HG03280 (cell line): ENCODE data around the gene SPTBN1.
"Not testable (repeated sequence)": the region's sequence is repeated elsewhere in the genome, so short reads cannot be mapped to it uniquely, and the experiment has no call there.

Experiments
- ATAC-seq: cut with Tn5 transposase; IDR thresholded peaks from one replicate; pipeline ENCODE4 v1.9.1; 2021; ENCODE audit warnings: mild to moderate bottlenecking, moderate library complexity; ENCODE audit not compliant: unreplicated experiment

SPTBN1 gene

DNA sequence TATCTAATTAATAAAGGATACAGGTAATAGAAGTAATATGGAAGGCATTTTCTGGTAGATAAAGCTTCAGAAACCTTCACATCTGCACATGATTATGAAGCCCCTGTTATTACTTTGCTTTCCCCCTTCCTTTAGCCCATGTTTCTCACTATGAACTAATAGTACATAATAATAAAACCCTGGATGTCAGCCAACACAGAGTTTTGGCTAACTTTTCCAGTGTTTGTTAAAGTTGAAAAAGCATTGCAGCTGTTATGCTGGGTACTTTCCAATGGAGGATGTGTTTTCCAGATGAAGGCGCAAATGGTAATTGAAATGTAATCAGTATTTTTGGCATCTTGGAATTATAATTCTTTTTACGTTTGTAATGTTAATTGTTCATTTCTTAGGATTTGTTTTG lies 43.5 kb downstream of the SPTBN1 start:
- ATAC-seq, result no peak

DNA sequence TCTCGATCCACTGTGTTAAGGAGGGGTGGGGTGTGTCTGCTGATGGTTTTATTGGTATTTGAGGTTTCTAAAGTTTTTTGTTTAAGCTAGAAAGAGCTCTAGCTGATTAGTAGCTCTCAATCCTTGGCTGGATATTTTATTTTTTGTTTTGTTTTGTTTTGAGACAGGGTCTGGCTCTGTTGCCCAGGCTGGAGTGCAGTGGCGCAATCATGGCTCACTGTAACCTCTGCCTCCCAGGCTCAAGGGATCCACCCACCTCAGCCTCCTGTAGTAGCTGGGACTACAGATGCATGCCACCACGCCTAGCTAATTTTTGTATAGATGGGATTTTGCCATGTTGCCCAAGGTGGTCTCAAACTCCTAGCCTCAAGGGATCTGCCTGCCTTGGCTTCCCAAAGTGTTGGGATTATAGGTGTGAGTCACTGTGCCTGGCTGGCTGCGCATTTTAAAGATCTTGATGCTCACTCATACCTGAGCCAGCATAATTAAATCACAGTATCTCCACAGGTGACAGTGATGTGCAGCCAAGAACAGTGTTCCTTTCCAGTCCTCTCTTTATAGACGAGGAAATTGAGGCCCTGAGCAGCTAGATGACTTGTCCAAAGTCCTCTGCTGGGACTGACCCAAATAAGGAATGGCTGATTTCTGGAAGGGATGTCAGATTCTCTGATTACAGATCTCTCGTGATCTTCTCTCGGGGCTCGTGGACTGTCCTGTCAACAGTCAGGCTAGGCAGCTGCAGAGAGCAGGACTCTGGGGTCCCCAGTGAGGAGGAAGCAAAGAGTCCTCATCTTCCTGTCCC lies 44.5 kb downstream of the SPTBN1 start:
- no peak for ATAC-seq

DNA sequence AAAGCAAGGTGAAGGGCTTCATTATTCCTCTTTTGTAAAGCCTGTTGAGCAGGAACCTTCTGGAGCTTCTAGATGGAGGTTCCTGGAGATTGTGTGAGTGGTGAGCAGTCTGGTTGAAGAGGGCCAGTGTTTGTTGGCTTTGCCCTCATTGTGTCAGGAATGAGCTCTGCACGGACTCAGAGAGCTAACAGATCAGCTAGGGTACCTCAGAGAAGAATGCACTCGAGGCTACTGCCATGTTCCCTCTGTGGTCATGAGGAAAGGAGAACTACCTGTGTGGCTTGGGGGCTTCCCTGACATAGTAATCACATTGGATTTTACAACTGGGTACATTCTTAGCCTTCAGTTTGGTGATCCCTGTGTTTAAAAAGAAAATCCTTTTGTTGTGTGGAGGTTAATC lies 46.6 kb downstream of the SPTBN1 start:
- no peak for ATAC-seq

GRCh38 chr2:54503192-54503591 lies 47.1 kb downstream of the SPTBN1 start:
- ATAC-seq, result no peak

DNA sequence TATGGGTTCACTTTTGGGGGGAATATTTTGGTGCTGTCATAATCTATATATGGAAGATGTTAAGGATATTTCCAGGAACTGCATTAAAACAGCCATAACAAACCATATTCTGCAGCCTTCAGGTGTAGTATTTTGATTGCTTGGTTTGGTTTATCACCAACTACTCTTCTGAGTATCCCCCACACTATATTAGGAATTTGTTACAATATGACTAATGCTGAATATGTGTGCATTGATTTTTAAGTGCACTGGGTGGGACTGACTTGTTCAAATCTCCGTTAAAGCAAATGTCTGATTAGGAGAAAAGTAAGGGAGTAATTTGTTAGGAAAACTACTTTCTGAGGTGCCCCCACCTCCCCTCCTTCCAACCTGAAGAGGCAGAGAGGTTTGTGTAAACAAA lies 47.7 kb downstream of the SPTBN1 start:
- ATAC-seq, result no peak

GRCh38 chr2:54504866-54505265 lies 48.7 kb downstream of the SPTBN1 start:
- no peak for ATAC-seq

- no peak for ATAC-seq
Observed at GRCh38 chr2:54508541-54508940, 52.4 kb downstream of the SPTBN1 start.

DNA sequence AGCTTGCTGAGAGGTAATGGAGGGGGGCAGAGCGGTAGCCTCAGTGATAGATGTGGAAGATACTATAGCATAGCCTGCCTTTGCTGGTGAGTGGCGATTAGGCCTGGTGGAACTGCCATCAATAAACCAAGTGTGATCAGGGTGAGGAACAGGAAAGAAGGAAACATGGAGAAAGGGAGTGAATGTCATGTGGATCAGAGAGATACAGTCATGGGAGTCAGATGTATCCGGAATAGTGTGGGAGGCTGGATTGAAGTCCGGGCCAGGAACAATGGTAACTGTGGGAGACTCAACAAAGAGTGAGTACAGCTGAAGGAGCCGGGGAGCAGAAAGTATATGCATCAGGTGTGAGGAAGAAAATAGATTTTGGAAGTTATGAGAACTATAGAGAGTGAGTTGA lies 52.9 kb downstream of the SPTBN1 start:
- not testable (repeated sequence) for ATAC-seq

DNA sequence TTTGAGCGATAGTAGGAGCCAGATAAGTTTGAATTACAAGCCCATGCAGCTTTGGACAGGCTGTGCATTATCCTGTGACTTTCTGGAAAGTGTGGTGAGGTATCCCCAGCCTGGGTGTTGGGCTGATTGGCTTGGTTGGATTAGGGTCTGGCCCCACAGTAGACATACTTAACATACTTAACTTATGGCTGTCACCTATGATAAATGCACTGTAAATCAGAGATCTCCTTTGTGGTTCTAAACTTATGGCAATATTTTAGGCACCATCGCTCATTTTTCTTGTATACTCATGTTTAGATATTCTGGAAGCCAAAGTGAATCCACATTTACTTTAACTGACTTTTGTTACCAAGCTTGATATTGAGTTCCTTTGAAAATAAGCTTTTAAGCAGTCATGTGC lies 54.8 kb downstream of the SPTBN1 start:
- no peak for ATAC-seq

GRCh38 chr2:54512183-54512582 lies 56.1 kb downstream of the SPTBN1 start:
- no peak for ATAC-seq

DNA sequence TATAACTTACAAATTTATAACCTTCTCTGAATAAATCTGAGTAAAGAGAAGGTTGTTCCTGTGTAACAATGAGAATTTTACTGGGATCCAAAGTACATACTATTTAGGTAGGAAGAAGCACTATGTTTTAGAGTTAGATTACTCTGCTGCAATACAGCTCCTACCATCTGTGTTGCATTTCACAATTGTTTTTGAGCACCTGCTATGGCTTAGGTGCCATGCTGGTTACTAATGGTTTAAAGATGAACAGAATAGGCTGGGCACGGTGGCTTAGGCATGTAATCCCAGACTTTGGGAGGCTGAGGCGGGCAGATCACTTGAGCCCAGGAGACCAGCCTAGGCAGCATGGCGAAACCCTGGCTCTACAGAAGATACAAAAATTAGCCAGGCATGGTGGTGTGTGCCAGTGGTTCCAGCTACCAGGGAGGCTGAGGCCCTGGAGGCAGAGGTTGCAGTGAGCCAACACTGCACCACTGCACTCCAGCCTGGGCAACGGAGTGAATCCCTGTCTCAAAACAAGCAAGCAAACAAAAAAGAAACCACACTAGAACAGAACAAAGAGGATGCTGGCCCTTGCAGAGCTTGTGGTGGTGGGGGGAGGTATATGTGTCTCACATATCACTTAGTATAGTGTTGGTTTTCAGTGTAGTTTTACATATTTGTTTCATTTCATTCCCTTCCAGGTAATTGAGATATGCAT lies 56.7 kb downstream of the SPTBN1 start:
- no peak for ATAC-seq

DNA sequence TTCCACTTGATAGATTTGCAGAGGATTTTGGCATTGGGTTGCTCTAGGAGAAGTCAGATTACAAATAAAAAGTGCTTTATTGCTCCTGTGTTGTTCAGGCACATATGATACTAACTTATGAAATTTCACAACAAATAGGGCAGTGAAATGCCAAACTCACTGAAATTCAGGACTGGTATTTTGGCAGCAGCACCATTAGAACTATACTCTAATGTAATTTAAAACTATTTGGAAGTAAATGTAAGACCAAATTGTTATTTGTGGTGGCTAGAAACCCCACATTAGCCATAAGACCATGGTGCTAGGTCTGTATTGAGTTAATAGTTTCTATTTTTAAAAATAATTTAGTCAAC lies 57.2 kb downstream of the SPTBN1 start:
- ATAC-seq, result no peak

- no peak for ATAC-seq
Observed at GRCh38 chr2:54514822-54515569, 58.9 kb downstream of the SPTBN1 start.

- no peak for ATAC-seq
Observed at GRCh38 chr2:54516842-54517241, 60.7 kb downstream of the SPTBN1 start.

DNA sequence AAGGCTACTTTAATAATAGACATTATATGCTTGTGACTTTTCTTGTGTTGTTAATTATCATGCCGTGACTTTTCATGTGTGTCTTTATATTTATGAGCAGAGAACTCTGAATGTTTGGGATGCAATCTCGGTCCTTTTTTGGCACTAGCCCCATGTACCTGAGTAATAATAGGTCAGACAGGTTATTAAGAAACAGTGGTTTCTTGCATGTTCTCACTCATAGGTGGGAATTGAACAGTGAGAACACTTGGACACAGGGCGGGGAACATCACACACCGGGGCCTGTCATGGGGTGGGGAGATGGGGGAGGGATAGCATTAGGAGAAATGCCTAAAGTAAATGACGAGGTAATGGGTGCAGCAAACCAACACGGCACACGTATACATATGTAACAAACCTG lies 61.9 kb downstream of the SPTBN1 start:
- ATAC-seq, result not testable (repeated sequence)

- no peak for ATAC-seq
Observed at GRCh38 chr2:54518430-54518829, 62.3 kb downstream of the SPTBN1 start.

DNA sequence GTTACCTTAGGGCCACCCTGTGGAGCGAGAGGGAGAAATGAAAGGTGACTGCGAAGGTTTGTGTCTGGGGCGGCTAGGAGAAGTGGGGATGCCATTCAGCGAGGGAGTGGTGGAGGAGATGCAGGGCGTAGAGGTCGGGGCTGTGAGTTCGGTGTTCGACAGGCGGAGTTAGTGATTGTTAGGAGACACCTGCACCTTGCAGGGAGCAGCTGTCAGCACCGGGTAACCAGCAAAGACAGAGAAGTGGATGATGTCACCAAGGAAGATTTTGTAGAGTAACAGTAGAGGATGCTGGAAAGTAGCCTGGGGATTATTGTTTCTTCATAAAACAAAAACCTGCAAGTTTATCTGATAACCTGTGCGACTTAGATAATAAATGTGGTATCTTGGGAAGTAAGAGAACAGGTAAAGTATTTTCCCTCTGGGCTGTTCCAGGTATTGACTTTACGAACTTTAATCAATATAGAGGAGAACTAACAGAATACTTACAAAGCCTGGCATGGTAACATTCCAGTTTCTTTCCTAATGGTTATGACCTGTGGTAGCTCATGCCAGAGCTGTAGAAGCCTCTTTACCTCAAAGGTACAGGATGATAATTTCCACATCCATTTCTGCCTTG lies 63.8 kb downstream of the SPTBN1 start:
- no peak for ATAC-seq

DNA sequence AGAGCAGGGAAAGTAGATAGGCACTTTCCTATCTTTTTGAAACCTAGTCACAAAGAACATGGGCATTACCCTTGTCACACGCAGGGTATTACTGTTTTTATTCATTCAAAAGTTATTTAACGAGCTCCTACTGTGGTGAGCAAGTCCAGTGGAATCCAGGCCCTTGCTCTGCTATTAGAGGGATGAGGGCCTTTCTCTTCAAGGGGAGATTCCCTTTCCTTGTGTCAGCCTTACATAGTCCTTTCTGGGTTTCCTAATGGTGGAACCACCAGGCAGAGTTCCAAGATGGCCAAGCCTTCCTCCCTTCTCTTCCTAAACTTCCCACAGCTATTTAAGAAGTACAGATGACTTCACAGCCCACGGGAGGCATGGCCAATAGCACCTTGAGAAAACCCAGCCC lies 64.6 kb downstream of the SPTBN1 start:
- no peak for ATAC-seq

DNA sequence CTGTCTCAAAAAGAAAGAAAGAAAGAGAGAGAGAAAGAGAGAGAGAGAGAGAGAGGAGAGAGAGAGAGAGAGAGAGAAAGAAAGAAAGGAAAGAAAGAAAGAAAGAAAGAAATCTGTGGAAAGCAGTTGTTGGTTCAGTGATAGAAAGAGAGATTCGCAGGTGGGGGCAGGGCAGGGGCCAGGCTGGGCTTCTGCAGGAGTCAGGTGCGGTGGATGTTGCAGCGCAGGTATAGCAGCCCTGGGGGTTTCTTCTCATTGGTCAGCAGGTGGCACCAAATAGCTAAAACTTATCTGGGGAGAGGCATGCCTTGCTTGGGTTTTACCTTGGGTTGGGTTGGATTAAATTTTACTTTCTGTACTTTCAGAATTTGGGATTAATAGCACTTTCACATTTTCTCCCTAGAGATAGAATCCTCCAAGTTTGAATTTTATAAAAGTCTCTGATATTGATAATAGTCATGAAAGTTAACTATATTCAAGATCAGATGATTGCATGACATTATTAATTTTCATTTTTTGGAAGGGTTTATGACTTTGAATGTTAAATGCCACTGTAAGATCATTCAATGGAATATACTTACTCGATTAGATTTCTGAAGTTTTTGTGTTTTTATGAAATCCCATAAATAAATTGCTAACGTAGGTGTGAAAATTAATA lies 66.6 kb downstream of the SPTBN1 start:
- ATAC-seq, result no peak

- ATAC-seq, result no peak
Observed at GRCh38 chr2:54523324-54523959, 67.3 kb downstream of the SPTBN1 start.
